K562 (cell line): ENCODE measurements around the gene CELSR2. TPM values are rescaled to one million over a fixed set of nuclear protein-coding genes. Genes with fewer than 3 reads are reported as not detected.

Experiments
- C11orf30 ChIP-seq: fragments of 450-650 bp; IDR thresholded peaks from 2 replicates; pipeline ENCODE4 v1.6.1; 2016; ENCODE audit warnings: low read depth, mild to moderate bottlenecking
- GATA2 ChIP-seq: sonication (generic); formaldehyde crosslinking; IDR thresholded peaks from 2 replicates; pipeline ENCODE4 v1.4.0; 2020; ENCODE audit warnings: mild to moderate bottlenecking, missing genetic modification reagents
- HNRNPUL1 ChIP-seq: fragments of 200-400 bp; formaldehyde crosslinking; IDR thresholded peaks from 2 replicates; pipeline ENCODE4 v1.6.1; 2017; ENCODE audit warnings: low read length
- ILK ChIP-seq: fragments of 450-650 bp; IDR thresholded peaks from 2 replicates; pipeline ENCODE4 v1.6.1; 2016; ENCODE audit warnings: missing genetic modification characterization, low read depth, mild to moderate bottlenecking, missing compliant biosample characterization, moderate library complexity, borderline replicate concordance
- RB1 ChIP-seq: fragments of 450-650 bp; IDR thresholded peaks from 2 replicates; pipeline ENCODE4 v1.6.1; 2017; ENCODE audit warnings: low read depth, mild to moderate bottlenecking
- TAL1 ChIP-seq: fragments of 450-650 bp; IDR thresholded peaks from 2 replicates; pipeline ENCODE4 v1.6.1; 2016; ENCODE audit warnings: mild to moderate bottlenecking
- TOE1 ChIP-seq, 2 experiments: fragments of 450-650 bp in 1 of 2; sonication (generic) in 1 of 2; formaldehyde crosslinking in 1 of 2; IDR thresholded peaks; 2 replicates each; pipeline versions ENCODE4 v1.7.1 to v1.8.0; 2016 to 2022; ENCODE audit warnings: borderline replicate concordance in 2 of 2, mild to moderate bottlenecking in 2 of 2, antibody characterized with exemption in 1 of 2, inconsistent platforms in 1 of 2, low read depth in 1 of 2, missing genetic modification reagents in 1 of 2, moderate library complexity in 1 of 2
- TRIM28 ChIP-seq: fragments of 450-650 bp; IDR thresholded peaks from 2 replicates; pipeline ENCODE4 v1.6.1; 2017
- ZC3H8 ChIP-seq: fragments of 450-650 bp; IDR thresholded peaks from 2 replicates; pipeline ENCODE4 v1.6.1; 2017
- ZNF395 ChIP-seq: fragments of 200-800 bp; sonication (Bioruptor generic); IDR thresholded peaks from 2 replicates; pipeline ENCODE4 v1.6.1; 2017; ENCODE audit warnings: missing genetic modification characterization, missing compliant biosample characterization
- ZNF431 ChIP-seq: sonication (generic); formaldehyde crosslinking; IDR thresholded peaks from 2 replicates; pipeline ENCODE4 v1.8.0; 2022; ENCODE audit warnings: mild to moderate bottlenecking, missing genetic modification reagents
- ZNF699 ChIP-seq: fragments of 250-450 bp; sonication (Bioruptor Pico); IDR thresholded peaks from 2 replicates; pipeline ENCODE4 v1.8.0; 2021; ENCODE audit warnings: mild to moderate bottlenecking, moderate library complexity; ENCODE audit not compliant: insufficient replicate concordance
- polyA plus RNA-seq, 8 experiments: library from polyadenylated mRNA; depleted of rRNA in 4 of 8; stranded (reverse) in 5 of 8; unstranded in 3 of 8; fragments of >200 nt; fragmentation: Nextera tagmentation in 2 of 8; fragmentation: Illumina TruSeq in 1 of 8; extraction: Ambion mirVana in 2 of 8; extraction: Trizol in 1 of 8; gene quantifications; 2 replicates each; pipeline versions ENCODE4 v1.2.1 to v1.2.3, GENCODE V29; 2011 to 2014; ENCODE audit warnings: inconsistent platforms in 1 of 8, missing spikeins in 1 of 8
- total RNA-seq, 7 experiments: library from RNA; depleted of rRNA in 6 of 7; stranded (reverse); fragments of >200 nt in 6 of 7; fragmentation: Illumina TruSeq in 2 of 7; extraction: Trizol in 2 of 7; gene quantifications; 2 replicates each; pipeline versions ENCODE4 v1.2.1 to v1.2.3, GENCODE V29; 2011 to 2021; ENCODE audit warnings: low replicate concordance in 1 of 7
- TF ChIP-seq, protein P1 (sequence below), 2 experiments: fragments of 450-650 bp in 1 of 2; IDR thresholded peaks; 2 replicates each; pipeline ENCODE4 v1.6.1; 2011 to 2017; ENCODE audit warnings: low read depth in 2 of 2, antibody characterized with exemption in 1 of 2, borderline replicate concordance in 1 of 2, low read length in 1 of 2, mild to moderate bottlenecking in 1 of 2, mixed read lengths in 1 of 2; ENCODE audit not compliant: control insufficient read depth in 1 of 2
- TF ChIP-seq, protein P2 (sequence below): fragments of 250-450 bp; sonication (Bioruptor Pico); IDR thresholded peaks from 2 replicates; pipeline ENCODE4 v1.4.0; 2020
- TF ChIP-seq, protein P3 (sequence below), 3 experiments: IDR thresholded peaks in 2 of 3; conservative IDR thresholded peaks in 1 of 3; 2 replicates each; pipeline ENCODE4 v1.5.1; 2011 to 2012; ENCODE audit warnings: low read length in 3 of 3, mild to moderate bottlenecking in 3 of 3, control low read depth in 2 of 3, improper control_type of control experiment in 1 of 3, inconsistent platforms in 1 of 3, low read depth in 1 of 3, mixed read lengths in 1 of 3, moderate library complexity in 1 of 3; ENCODE audit not compliant: insufficient read depth in 2 of 3

Gene CELSR2
- total and polyA plus RNA-seq, 9 of the 15 experiments (the other 6 are each of a cell fraction or from before 2014, with no cell fraction given), result 0.31 to 21.9 (median 4.2) TPM

GRCh38 chr1:109201123-109201703 lies 48.1 kb upstream of the CELSR2 start (continued):
- TF ChIP-seq TOE1 (IDR thresholded peaks at IDR 0.05; ENCODE audit: borderline replicate concordance), result no peak
- TF ChIP-seq TOE1 (CRISPR knock-in tag; IDR thresholded peaks at IDR 0.05; ENCODE audit: borderline replicate concordance, low read depth), result no peak
- peak; percentile 33; the same call in 1 of the 2 replicates for TF ChIP-seq RB1
- TF ChIP-seq GATA2, result peak; percentile 51; the same call in 1 of the 2 replicates
- TF ChIP-seq, protein P1, sequence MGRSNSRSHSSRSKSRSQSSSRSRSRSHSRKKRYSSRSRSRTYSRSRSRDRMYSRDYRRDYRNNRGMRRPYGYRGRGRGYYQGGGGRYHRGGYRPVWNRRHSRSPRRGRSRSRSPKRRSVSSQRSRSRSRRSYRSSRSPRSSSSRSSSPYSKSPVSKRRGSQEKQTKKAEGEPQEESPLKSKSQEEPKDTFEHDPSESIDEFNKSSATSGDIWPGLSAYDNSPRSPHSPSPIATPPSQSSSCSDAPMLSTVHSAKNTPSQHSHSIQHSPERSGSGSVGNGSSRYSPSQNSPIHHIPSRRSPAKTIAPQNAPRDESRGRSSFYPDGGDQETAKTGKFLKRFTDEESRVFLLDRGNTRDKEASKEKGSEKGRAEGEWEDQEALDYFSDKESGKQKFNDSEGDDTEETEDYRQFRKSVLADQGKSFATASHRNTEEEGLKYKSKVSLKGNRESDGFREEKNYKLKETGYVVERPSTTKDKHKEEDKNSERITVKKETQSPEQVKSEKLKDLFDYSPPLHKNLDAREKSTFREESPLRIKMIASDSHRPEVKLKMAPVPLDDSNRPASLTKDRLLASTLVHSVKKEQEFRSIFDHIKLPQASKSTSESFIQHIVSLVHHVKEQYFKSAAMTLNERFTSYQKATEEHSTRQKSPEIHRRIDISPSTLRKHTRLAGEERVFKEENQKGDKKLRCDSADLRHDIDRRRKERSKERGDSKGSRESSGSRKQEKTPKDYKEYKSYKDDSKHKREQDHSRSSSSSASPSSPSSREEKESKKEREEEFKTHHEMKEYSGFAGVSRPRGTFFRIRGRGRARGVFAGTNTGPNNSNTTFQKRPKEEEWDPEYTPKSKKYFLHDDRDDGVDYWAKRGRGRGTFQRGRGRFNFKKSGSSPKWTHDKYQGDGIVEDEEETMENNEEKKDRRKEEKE (IDR thresholded peaks at IDR 0.05; ENCODE audit: borderline replicate concordance in 1 of 2, control insufficient read depth in 1 of 2, low read depth in 2 of 2, low read length in 1 of 2), result no peak
- TF ChIP-seq TRIM28, result no peak
- TF ChIP-seq C11orf30, result peak; percentile 56
- TF ChIP-seq TAL1, result no peak
- no peak for TF ChIP-seq ZNF431 (CRISPR knock-in tag)
- no peak for TF ChIP-seq ZC3H8
- TF ChIP-seq, protein P2, sequence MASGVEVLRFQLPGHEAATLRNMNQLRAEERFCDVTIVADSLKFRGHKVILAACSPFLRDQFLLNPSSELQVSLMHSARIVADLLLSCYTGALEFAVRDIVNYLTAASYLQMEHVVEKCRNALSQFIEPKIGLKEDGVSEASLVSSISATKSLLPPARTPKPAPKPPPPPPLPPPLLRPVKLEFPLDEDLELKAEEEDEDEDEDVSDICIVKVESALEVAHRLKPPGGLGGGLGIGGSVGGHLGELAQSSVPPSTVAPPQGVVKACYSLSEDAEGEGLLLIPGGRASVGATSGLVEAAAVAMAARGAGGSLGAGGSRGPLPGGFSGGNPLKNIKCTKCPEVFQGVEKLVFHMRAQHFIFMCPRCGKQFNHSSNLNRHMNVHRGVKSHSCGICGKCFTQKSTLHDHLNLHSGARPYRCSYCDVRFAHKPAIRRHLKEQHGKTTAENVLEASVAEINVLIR (CRISPR knock-in tag), result no peak
- no peak for TF ChIP-seq ZNF395 (CRISPR knock-in tag)
- TF ChIP-seq, protein P3, sequence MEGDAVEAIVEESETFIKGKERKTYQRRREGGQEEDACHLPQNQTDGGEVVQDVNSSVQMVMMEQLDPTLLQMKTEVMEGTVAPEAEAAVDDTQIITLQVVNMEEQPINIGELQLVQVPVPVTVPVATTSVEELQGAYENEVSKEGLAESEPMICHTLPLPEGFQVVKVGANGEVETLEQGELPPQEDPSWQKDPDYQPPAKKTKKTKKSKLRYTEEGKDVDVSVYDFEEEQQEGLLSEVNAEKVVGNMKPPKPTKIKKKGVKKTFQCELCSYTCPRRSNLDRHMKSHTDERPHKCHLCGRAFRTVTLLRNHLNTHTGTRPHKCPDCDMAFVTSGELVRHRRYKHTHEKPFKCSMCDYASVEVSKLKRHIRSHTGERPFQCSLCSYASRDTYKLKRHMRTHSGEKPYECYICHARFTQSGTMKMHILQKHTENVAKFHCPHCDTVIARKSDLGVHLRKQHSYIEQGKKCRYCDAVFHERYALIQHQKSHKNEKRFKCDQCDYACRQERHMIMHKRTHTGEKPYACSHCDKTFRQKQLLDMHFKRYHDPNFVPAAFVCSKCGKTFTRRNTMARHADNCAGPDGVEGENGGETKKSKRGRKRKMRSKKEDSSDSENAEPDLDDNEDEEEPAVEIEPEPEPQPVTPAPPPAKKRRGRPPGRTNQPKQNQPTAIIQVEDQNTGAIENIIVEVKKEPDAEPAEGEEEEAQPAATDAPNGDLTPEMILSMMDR (IDR thresholded peaks at IDR 0.05 in 2 of 3, conservative IDR thresholded peaks at IDR 0.05 in 1 of 3; ENCODE audit: insufficient read depth in 2 of 3, low read depth in 1 of 3, low read length in 3 of 3), result peak; percentile 87 to 98 (median 97)
- TF ChIP-seq ILK (tag), result no peak
- TF ChIP-seq HNRNPUL1, result no peak
- TF ChIP-seq ZNF699 (CRISPR knock-in tag), result no peak
